Measurements from ENCODE around the gene SCNN1B. TPM values are rescaled to one million over a fixed set of nuclear protein-coding genes. Genes with fewer than 3 reads are reported as not detected.

Gene SCNN1B
- polyA plus RNA-seq, 1 experiment: not detected

GRCh38 chr16:23316232-23316631, 14.1 kb downstream of the SCNN1B start:
- no peaks in the 10 kb centered on the region for H3K27me3 ChIP-seq (ENCODE audit: control insufficient read depth, insufficient read depth, low read length)
- POLR2A ChIA-PET: no interaction called here

GRCh38 chr16:23316634-23317265, 14.6 kb downstream of the SCNN1B start:
- H3K27ac ChIP-seq (ENCODE audit: low read depth, low read length): no peak overlapping the region
- ChIA-PET POLR2A (no interaction called here), CTCF (no interaction called here)
- no peak for TF ChIP-seq CTCF (IDR thresholded peaks at IDR 0.05; ENCODE audit: low read depth, low read length)
- no peaks in the 10 kb centered on the region for H3K27me3 ChIP-seq (ENCODE audit: control insufficient read depth, insufficient read depth, low read length)
- no peak for DNase-seq (ENCODE audit: low read depth, low spot score)
- no peak overlapping the region for H3K4me3 ChIP-seq (ENCODE audit: low read depth, low read length)
- no peaks in the 10 kb centered on the region for H3K9me3 ChIP-seq (ENCODE audit: control insufficient read depth, insufficient read depth, low read length)

More at GRCh38 chr16:23316232-23316631, 14.1 kb downstream of the SCNN1B start:
- H3K9me3 ChIP-seq (ENCODE audit: control insufficient read depth, insufficient read depth, low read length): no peaks in the 10 kb centered on the region
- no peak overlapping the region for H3K4me3 ChIP-seq (ENCODE audit: low read depth, low read length)
- CTCF ChIA-PET: no interaction called here
- TF ChIP-seq CTCF (IDR thresholded peaks at IDR 0.05; ENCODE audit: low read depth, low read length): no peak
- no peak overlapping the region for H3K27ac ChIP-seq (ENCODE audit: low read depth, low read length)
- DNase-seq (ENCODE audit: low read depth, low spot score): no peak

- Histone ChIP-seq H3K27ac (ENCODE audit: low read depth, low read length) (no peak overlapping the region), H3K9me3 (ENCODE audit: control insufficient read depth, insufficient read depth, low read length) (no peaks in the 10 kb centered on the region), H3K4me3 (ENCODE audit: low read depth, low read length) (no peak overlapping the region), H3K27me3 (ENCODE audit: control insufficient read depth, insufficient read depth, low read length) (no peaks in the 10 kb centered on the region)
- DNase-seq (ENCODE audit: low read depth, low spot score): no peak
- POLR2A ChIA-PET: no interaction called here
- no peak for TF ChIP-seq CTCF (IDR thresholded peaks at IDR 0.05; ENCODE audit: low read depth, low read length)
- CTCF ChIA-PET: no interaction called here
Measured at GRCh38 chr16:23317266-23317661, 15.2 kb downstream of the SCNN1B start.

GRCh38 chr16:23317751-23318150, 15.6 kb downstream of the SCNN1B start:
- Histone ChIP-seq H3K4me3 (ENCODE audit: low read depth, low read length) (no peak overlapping the region), H3K9me3 (ENCODE audit: control insufficient read depth, insufficient read depth, low read length) (no peaks in the 10 kb centered on the region), H3K27me3 (ENCODE audit: control insufficient read depth, insufficient read depth, low read length) (no peaks in the 10 kb centered on the region), H3K27ac (ENCODE audit: low read depth, low read length) (no peak overlapping the region)
- DNase-seq (ENCODE audit: low read depth, low spot score): no peak
- ChIA-PET POLR2A (no interaction called here), CTCF (no interaction called here)
- no peak for TF ChIP-seq CTCF (IDR thresholded peaks at IDR 0.05; ENCODE audit: low read depth, low read length)

GRCh38 chr16:23318639-23319038, 16.5 kb downstream of the SCNN1B start:
- Histone ChIP-seq H3K4me3 (ENCODE audit: low read depth, low read length) (no peak overlapping the region), H3K27ac (ENCODE audit: low read depth, low read length) (no peak overlapping the region), H3K9me3 (ENCODE audit: control insufficient read depth, insufficient read depth, low read length) (no peaks in the 10 kb centered on the region), H3K27me3 (ENCODE audit: control insufficient read depth, insufficient read depth, low read length) (no peaks in the 10 kb centered on the region)
- ChIA-PET POLR2A (no interaction called here), CTCF (interaction anchor here (0.6 kb wide), 1 partner anchor 20 kb away, joined by 3 read pairs; no protein-coding TSS in a partner anchor)
- no peak for TF ChIP-seq CTCF (IDR thresholded peaks at IDR 0.05; ENCODE audit: low read depth, low read length)
- DNase-seq (ENCODE audit: low read depth, low spot score): no peak
